Measurements from ENCODE around the gene STMND1.

DNA sequence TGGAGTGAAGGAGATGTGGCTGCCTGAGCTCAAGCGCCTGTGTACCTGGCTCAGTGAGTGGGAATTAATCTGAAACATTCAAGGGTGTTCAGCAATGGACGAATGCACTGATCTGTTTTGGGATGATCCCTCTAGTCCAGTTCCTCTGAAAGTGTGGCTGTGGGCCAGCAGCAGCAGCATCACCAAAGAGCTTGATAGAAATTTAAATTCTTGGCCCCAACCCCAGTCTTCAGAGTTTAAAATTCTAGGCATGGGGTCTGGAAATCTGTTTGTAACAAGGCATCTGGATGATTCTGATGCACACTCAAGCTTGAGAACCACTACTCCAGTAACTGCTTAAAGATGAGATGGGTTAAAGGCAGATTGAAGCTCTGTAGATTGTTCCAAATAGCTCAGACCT, 59.2 kb downstream of the STMND1 start:
- TF ChIP-seq, protein P1, sequence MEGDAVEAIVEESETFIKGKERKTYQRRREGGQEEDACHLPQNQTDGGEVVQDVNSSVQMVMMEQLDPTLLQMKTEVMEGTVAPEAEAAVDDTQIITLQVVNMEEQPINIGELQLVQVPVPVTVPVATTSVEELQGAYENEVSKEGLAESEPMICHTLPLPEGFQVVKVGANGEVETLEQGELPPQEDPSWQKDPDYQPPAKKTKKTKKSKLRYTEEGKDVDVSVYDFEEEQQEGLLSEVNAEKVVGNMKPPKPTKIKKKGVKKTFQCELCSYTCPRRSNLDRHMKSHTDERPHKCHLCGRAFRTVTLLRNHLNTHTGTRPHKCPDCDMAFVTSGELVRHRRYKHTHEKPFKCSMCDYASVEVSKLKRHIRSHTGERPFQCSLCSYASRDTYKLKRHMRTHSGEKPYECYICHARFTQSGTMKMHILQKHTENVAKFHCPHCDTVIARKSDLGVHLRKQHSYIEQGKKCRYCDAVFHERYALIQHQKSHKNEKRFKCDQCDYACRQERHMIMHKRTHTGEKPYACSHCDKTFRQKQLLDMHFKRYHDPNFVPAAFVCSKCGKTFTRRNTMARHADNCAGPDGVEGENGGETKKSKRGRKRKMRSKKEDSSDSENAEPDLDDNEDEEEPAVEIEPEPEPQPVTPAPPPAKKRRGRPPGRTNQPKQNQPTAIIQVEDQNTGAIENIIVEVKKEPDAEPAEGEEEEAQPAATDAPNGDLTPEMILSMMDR (IDR thresholded peaks at IDR 0.05): no peak
- TF ChIP-seq EZH2 (IDR thresholded peaks at IDR 0.05; ENCODE audit: borderline replicate concordance, insufficient read depth, low read depth, low read length, poor library complexity, severe bottlenecking): no peak

Measured in B cell (primary cell).